ENCODE measurements around the gene ARHGAP1.
"Not testable (repeated sequence)": the region's sequence is repeated elsewhere in the genome, so short reads cannot be mapped to it uniquely, and the experiment has no call there.

Gene ARHGAP1

DNA sequence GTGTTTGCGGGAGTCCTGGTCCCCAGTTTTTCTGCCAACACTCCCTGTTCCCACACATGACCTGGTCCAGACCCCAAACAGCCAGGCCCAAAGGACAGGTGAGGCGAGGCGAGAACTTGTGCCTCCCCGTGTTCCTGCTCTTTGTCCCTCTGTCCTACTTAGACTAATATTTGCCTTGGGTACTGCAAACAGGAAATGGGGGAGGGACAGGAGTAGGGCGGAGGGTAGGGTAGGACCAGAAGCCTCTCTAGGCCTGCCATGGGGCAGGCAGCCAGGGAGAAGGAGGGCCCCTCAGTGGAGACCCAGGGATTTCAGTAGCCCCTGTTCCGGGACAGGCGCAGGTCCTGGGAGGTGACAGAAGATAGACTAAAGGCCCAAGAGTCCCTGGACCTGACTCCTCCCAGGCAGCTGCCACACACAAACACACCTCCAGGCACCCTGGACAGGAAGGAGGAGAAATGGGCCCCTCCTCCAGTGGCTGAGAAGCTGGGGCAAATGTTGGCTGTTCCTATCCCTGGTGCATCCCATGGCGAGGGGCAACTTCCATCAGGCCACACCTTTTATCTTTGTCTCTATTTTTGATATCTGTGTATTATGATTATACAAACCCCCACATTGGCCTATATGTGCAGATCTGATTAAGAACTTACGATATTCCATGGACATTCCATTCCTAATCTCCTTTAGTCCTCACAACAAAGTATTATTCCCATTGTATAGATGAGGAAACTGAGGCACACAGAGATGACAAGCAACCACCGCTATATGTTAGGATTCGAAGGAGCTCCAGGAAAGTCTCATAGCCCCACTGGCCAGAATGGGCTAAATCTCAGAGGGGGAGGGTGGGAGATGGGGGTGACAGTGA, 18.0 kb upstream of the ARHGAP1 start:
- H3K4me3 ChIP-seq (replicated peaks; ENCODE audit: low read depth, low read length), result no peak overlapping the region
- TF ChIP-seq CTCF (IDR thresholded peaks at IDR 0.05; ENCODE audit: low read depth, low read length, missing control alignments), result no peak
- DNase-seq (ENCODE audit: extremely low read depth, low read depth), result no peak

GRCh38 chr11:46717825-46718154, 17.4 kb upstream of the ARHGAP1 start:
- not testable (repeated sequence) for H3K4me3 ChIP-seq (replicated peaks; ENCODE audit: low read depth, low read length); DNase-seq (ENCODE audit: extremely low read depth, low read depth)

- DNase-seq (ENCODE audit: extremely low read depth, low read depth), result no peak
- no peak for TF ChIP-seq CTCF (IDR thresholded peaks at IDR 0.05; ENCODE audit: low read depth, low read length, missing control alignments)
- no peak overlapping the region for H3K4me3 ChIP-seq (replicated peaks; ENCODE audit: low read depth, low read length)
Observed at GRCh38 chr11:46712874-46713576, 12.6 kb upstream of the ARHGAP1 start.

GRCh38 chr11:46711303-46711702, 10.9 kb upstream of the ARHGAP1 start:
- no peak for TF ChIP-seq CTCF (IDR thresholded peaks at IDR 0.05; ENCODE audit: low read depth, low read length, missing control alignments)
- H3K4me3 ChIP-seq (replicated peaks; ENCODE audit: low read depth, low read length), result no peak overlapping the region
- no peak for DNase-seq (ENCODE audit: extremely low read depth, low read depth)

DNA sequence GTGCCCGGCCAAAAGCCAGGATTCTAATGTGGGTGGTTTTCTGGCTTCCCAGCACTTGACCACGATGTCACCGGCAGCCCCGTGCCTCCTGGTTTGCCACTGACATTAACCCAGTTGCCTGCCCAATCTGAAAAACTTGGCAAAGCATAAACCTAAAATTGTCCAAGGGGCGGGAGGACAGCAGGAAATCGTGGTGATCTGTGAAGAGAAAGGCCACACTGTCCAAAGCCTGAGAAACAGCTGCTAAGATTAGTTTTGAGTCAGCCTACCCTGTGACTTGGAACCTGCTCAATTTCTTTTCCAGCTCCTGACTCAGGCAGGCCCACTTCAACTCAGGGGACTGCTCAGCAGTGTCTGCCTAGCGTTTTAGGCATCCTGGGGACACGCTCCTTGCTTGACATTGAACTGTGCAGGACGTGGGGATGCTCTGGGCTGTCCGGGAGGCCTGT, 10.4 kb upstream of the ARHGAP1 start:
- TF ChIP-seq CTCF (IDR thresholded peaks at IDR 0.05; ENCODE audit: low read depth, low read length, missing control alignments), result no peak
- H3K4me3 ChIP-seq (replicated peaks; ENCODE audit: low read depth, low read length), result no peak overlapping the region
- DNase-seq (ENCODE audit: extremely low read depth, low read depth), result peak; percentile 51

DNA sequence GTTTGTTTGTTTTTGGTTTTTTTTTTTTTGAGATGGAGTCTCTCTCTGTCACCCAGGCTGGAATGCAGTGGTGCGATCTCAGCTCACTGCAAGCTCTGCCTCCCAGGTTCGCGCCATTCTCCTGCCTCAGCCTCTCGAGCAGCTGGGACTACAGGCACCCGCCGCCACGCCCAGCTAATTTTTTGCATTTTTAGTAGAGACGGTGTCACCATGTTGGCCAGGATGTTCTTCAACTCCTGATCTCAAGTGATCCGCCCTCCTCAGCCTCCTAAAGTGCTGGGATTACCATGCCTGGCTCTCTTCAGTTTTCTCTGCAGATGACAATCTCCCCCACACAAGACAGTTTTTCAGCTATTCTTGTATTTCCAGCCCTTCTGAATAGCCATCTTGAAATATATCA, 8.9 kb upstream of the ARHGAP1 start:
- DNase-seq (ENCODE audit: extremely low read depth, low read depth); H3K4me3 ChIP-seq (replicated peaks; ENCODE audit: low read depth, low read length): not testable (repeated sequence)

DNA sequence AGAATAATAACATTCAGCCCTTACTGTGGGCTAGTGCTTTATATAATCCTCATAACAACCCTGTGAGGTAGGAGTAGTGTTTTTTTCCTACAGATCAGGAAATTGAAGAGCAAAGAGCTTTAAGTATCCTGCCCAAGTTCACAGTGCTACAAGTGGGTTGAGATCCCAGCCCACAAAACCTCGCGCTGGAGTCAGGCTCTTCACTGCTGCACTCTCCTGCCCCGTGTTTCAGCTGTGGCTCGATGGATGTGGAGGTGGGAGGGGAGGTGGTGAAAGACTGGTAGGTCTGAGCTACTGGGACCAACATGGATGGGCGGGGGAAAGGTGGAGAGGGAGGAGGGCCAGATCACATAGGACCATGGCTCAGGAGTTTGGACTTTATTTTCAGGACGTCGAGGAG, 6.5 kb upstream of the ARHGAP1 start:
- no peak for TF ChIP-seq CTCF (IDR thresholded peaks at IDR 0.05; ENCODE audit: low read depth, low read length, missing control alignments)
- DNase-seq (ENCODE audit: extremely low read depth, low read depth), result no peak
- H3K4me3 ChIP-seq (replicated peaks; ENCODE audit: low read depth, low read length), result no peak overlapping the region

Data from HFF-Myc (cell line).